Right lobe of liver (tissue), 4 donors: ENCODE results near the gene TSNAXIP1.

Experiments used
- CTCF ChIP-seq, 4 donors: fragments of 200-600 bp in 3 of 4; fragments of 450-650 bp in 1 of 4; IDR thresholded peaks; one replicate each; pipeline versions ENCODE4 v1.5.1 to v1.8.0; 2016 to 2022; ENCODE audit warnings: antibody characterized with exemption in 4 of 4, mild to moderate bottlenecking in 2 of 4
- POLR2A ChIP-seq: fragments of 450-650 bp; IDR thresholded peaks from one replicate; pipeline ENCODE4 v1.6.1; 2017; ENCODE audit warnings: antibody characterized with exemption, mild to moderate bottlenecking
- donor health status: DM: no; HTN: no; CAD: no.
- donor health status: DM: no; HTN: no; CAD: no.
- donor health status: DM: no; HTN: yes; CAD: no.

- TF ChIP-seq CTCF (IDR thresholded peaks at IDR 0.05) (no peak), POLR2A (no peak)
Measured at GRCh38 chr16:67761924-67762323, 44.8 kb upstream of the TSNAXIP1 start.
